Activated CD8-positive, alpha-beta memory T cell treated with anti-CD3 and anti-CD28 coated beads, Interleukin-2, amount 50 U/mL, for 48 hours (primary cell): ENCODE results near the gene TMEM271.
"Not testable (repeated sequence)": the region's sequence is repeated elsewhere in the genome, so short reads cannot be mapped to it uniquely, and the experiment has no call there.

Experiments
- DNase-seq: peaks from one replicate; pipeline ENCODE4 v3.0.0-alpha.2; 2020

TMEM271 gene

DNA sequence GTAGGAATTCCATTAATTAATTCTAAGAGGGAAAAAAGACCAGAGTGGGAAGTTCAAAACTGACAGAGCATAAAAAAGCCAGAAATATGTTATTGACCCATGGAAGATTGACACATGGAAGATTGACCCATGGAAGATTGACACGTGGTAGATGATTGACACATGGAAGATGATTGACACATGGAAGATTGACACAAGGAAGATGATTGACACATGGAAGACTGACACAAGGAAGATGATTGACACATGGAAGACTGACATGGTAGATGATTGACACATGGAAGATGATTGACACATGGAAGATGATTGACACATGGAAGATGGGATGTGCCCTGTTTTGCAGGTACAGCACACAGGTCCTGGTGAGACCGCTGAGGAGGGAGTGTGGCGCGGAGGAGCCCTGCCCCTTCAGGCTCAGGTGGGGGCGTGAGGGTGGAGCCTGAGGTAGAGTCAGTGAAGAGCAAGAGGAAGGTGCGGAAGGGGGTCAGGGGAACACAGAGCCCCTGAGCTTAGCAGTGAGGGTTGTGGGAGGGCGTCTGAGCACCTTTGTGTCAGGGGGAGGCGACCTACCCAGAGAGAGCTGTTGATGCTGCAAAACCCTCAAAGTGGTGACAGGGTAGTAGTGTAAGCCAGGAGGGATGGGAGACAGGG, 33.4 kb upstream of the TMEM271 start:
- DNase-seq, result peak; percentile 41

DNA sequence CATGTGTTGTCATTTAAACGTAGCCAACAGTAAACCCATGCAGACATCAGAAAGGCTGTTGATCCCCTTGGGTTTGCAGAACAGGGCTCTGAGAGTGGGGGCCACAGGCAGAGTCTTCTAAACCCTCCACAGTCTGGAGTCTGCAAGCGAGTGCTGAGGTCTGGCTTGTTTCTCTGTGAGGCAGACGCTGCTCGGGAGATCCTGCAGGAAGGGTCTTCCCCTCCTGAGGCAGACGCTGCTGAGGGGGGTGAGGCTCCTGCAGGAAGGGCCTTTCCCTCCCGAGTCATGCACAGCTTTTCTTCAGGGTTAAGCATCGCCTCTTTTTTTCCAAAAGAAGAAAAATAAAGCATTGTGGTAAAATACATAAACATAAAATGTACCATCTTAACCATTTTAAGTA, 32.1 kb upstream of the TMEM271 start:
- DNase-seq, result no peak

DNA sequence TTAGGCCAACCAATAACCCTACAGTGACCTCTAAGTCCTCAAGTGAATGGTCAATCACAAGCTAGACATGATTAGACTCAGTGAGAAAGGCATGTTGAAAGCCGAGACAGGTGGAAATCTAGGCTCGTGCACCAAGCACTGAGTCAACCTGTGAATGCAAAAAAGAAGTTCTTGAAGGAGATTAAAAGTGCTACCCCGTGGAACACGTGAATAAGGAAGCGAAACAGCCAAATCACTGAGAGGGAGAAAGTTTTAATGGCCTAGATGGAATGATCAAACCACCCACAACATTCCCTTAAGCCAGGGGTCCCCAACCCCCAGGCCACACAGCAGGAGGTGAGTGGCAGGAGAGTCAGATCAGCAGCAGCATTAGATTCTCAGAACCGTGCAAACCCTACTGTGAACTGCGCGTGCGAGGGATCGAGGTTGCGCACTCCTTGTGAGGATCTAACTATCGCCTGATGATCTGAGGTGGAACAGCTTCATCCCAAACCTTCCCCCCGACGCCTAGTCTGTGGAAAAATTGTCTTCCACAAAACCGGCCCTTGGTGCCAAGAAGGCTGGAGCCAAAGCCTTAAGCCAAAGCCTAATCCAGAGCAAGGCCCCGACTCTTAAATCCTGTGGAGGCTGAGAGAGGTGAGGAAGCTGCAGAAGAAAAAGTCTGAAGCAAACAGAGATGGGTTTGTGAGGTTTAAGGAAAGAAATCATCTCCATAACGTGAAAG, 29.8 kb upstream of the TMEM271 start:
- no peak for DNase-seq

DNA sequence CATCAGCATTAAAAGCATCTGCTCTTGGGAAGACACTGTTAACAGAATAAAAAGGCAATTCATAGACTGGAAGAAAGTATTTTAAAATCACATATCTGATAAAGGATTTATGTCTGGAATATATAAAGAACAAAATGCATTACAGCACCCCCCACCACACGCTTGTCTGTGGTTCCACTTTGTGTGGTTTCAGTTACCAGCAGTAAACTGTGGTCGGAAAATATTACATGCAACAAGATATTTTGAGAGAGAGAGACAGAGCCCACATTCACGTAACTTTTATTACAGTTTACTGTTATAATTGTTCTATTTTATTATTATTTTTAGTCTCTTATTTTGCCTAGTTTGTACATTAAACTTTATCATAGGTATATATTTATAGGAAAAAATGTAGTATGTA, 28.0 kb upstream of the TMEM271 start:
- no peak for DNase-seq

DNA sequence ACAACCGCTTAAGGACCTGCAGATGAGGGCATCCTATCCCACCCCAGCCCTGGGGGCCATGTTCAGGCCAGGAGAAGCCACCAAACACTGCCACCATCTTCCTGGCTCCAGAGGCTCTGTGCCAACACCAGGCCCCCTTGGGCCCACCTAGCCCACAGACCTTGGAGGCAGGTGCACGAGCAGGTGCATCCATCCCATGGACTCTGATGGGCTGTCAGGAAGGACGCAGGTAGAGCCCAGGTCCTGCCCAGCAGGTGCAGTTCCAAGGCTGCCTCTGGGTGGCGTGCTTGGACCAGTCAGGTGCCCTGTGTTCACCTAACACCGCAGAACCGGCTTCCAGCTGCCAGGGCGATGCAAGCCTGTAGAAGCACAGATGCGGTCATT, 26.5 kb upstream of the TMEM271 start:
- peak; percentile 93 for DNase-seq

DNA sequence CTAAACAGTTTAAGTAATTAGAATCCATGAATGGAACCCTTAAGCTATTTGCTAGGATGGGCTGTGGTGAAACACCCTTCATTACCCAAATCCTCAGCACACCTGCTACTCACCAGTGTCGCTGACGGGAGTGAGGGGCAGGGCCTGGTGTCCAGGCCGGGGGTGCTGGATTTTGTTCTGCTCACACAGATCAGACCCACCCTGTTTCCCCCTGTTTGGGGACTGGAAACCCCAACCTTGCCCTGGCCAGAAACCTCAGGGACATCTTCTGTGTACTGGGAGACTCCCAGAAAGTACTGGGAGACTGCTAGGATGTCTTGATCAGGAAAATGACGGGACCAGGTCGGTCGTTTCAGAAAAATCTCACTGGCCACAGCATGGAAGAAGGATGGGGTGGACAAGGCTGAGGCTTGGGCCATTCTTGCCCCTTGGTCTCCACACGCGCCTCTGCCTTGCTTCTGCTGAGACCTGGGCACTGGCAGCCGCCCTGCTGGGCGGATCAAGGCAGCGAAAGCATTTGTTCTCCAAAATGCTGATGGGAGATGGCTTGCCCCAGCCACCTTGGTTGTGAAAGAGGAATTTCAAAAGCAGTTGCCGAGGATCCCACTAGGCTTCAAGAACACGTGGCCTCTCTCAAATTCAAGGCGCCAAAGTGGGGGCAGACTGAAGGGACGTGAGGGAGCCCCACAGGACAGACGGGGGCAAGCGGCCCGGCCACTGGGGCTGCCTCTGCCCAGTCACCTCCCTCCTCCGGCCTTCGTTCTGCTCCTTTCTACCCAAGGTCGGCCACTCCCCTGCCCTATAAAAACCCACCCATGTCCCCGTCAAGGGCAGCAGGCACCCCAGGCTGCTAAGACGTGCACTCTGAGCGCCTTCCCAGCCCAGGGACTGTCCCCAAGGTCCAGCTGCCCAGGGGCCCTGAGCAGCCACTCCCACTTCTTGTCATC, 25.8 kb upstream of the TMEM271 start:
- no peak for DNase-seq

DNA sequence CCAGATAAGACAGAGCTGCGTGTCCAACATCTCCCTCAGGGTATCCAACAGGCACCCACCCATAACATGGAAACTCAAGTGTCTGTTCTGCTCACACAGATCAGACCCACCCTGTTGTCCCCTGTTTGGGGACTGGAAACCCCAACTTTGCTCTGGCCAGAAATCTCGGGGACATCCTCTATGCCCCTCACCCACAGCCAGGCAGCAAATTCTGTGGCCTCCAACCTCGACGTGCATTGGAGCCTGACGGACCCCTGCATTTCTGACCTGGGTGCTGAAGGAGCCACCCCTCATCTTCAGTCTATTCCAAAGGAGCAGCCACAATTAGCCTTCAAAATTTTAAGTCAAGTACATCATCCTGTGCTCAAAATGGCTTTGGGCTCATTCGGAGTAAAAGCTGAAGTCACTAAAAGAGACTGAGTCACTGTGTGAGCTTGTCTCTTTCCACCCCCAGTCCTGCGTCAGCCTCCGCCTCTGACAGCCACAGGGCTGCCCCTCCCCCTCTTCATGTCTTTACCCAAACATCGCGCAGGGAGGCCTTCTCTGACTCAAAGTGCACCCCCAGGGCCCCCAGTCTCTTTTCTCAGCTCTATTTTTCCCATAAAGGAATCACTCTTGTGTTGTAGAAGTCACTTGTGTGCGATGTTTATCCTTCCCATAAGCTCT, 24.9 kb upstream of the TMEM271 start:
- DNase-seq, result peak; percentile 70

DNA sequence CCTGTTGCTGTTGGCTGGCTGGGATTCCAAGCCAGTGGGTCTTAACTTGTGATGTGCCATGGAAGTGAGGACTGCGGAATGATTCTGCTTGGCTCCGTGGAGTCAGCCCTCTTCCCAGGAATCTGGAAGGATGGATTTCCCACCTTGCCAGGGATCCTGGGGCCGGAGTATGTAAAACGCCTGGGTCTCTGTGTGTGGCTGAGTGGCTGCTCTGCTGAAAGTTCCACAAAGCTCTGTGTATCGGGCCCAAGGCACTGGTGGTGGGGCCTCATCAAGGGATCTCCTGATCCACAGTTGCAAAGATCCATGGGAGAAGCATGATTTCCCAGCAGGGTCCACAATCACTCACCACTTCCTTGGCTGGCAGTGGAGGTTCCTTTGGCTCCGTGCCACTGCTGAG, 24.1 kb upstream of the TMEM271 start:
- no peak for DNase-seq

DNA sequence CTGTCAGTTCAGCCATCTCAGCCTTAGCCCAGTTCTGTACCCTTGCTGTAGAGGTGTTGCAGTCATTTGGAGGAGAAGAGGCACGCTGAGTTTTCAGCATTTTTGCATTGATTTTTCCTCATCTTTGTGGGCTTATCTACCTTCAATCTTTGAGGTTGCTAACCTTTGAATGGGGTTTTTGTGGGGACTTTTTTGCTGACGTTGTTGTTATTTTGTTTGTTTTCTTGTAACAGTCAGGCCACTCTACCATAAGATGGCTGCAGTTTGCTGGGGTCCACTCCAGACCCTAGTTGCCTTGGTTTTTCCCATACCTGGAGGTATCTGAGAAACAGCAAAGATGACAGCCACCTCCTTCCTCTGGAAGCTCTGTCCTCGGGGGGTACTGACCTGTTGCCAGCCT, 22.8 kb upstream of the TMEM271 start:
- DNase-seq, result no peak

DNA sequence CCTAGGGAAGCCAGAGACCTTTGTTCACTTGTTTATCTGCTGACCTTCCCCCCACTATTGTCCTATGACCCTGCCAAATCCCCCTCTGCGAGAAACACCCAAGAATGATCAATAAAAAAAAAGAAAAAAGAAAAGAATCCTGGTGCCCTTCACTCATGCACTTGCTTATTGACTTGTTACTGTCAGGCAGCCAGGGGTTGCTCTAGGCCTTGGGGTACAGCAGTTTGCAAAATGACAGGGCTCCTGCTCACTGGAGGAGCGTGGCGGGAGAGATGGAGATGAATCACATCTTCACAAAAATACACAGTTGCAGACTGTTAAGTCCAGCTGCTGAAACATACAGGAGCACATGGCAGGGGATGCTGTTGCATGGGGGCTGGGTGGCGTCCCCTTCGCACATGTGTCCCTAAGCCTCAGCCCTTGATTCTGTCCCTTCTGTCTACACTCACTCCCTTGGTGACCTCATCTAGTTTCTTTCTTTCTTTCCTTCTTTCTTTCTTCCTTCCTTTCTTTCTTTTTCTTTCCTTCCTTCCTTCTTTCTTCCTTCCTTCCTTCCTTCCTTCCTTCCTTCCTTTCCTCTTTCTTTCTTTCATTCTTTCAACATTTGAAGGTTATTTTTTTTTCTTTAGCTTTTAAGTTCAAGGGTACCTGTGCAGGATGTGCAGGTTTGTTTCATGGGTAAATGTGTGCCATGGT, 16.9 kb upstream of the TMEM271 start:
- DNase-seq, result no peak

DNA sequence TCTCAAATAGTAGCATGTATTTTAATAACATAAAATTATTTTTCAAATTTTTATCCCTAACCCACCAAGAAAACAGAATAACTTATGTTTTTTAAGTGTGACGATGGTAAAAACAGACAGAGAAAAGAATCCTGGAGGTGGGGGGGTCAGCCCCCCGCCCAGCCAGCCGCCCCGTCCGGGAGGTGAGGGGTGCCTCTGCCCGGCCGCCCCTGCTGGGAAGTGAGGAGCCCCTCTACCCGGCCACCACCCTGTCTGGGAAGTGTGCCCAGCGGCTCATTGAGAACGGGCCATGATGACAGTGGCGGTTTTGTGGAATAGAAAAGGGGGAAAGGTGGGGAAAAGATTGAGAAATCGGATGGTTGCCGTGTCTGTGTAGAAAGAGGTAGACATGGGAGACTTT, 16.1 kb upstream of the TMEM271 start:
- not testable (repeated sequence) for DNase-seq

DNA sequence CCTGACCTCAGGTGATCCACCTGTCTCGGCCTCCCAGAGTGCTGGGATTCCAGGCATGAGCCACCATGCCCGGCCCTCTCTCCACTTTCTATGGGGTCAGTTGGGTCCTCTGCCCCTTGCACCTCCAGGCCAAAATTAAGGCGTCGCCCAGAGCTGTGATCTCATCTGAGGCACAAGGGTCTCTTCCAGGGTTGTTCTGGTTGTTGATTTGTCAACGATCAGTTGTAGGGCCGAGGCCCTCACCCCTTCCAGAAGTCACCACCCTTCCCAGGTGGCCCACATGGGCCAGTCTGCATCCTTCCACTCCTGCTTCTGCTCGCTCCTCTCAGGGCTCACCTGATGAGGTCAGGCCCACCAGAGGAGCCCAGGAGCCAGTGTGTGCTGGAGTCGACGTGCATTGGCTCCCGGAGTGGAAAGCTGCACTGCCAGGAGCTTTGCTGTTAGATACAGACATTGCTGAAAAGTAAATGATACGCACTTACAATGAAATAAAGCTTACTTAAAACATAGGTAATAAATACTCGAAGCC, 14.3 kb upstream of the TMEM271 start:
- DNase-seq, result no peak

DNA sequence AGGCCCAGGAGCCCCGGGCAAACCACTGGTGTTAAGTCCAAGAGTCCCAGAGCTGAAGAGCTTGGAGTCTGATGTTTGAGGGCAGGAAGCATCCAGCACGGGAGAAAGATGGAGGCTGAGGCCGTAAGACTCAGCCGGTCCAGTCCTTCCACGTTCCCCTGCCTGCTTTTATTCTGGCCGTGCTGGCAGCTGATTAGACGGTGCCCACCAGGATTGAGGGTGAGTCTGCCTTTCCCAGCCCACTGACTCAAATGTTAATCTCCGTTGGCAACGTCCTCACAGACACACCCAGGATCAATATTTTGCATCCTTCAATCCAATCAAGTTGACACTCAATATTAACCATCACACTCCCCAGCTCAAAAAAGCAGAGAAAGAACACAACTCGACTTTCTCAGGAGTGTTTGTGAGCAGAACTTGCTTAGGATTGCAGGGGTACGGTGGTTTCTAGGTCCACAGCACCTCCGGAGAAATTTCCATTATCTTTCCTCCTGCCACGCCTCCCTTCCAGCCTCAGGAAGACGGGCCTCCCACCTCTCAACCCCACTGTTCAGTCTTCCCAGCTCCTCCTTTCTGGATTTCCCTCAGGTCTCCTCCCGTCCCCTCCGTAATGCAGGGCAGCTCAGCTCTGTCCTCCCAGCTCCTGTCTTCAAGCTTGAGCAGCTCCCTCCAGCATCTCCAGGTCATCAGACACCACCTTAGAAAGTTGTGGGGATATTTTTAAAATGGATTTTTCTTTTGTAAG, 13.3 kb upstream of the TMEM271 start:
- DNase-seq, result no peak

DNA sequence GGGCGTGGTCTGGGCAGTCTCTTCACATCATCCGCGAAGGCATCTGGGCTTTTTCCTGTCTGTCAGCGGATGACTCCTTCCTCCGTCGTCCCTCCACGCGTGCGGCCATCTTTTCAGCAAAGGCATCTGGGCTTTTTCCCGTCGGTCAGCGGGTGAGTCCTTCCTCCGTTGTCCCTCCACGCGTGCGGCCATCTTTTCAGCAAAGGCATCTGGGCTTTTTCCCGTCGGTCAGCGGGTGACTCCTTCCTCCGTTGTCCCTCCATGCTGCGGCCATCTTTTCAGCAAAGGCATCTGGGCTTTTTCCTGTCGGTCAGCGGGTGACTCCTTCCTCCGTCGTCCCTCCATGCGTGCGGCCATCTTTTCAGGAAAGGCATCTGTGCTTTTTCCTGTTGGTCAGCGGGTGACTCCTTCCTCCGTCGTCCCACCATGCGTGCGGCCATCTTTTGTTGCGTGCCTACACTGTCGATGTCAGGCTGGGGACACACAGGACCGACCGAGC, 12.3 kb upstream of the TMEM271 start:
- no peak for DNase-seq

DNA sequence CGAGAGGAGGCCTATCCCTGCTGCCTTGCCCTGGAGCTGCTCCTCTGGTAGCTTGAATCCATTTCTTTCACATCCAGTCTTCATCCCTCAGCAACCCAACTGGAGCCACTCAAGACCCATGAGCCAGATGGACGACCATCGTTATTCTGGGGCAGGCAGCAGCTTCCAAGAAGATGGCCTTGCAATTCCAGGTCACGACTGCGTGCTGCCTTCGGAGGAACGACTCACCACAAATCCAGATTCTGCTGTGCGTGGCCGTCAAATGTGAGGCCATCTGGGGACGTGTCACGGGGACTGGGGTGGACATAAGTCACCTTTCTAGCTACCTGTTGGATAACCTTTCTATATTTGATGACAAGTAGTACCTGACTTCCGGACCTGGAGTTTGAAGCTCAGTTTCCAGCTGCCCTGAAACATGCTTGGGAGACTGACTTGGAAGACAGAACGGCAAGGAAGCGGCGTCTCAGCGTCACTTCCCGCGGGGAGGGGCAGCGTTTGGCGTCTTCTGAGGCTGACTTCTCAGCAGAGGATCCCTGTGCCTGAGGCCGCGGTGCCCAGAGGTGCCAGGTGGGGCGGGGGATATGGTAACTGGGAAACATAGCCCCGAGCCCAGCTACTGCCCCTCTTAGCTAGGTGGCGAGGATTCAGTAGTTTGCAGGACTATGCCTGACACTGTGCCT, 11.7 kb upstream of the TMEM271 start:
- no peak for DNase-seq

DNA sequence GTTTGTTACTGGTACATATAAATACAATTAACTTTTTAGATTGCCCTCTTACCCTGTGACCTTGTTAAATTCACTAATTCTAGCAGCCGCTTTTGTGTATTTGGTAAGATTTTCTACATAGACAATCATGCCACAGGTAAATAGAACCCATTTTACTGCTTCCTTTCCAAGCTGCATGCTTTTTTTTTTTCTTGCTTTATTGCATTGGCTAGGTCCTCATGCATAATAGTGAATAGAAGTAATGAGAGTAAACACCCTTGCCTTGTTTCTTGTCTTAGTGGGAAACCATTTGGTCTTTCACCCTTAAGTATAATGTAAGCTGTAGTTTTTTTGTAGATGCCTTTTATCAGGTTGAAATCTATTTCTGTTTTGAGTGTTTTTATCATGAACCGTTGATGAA, 7.7 kb upstream of the TMEM271 start:
- no peak for DNase-seq

DNA sequence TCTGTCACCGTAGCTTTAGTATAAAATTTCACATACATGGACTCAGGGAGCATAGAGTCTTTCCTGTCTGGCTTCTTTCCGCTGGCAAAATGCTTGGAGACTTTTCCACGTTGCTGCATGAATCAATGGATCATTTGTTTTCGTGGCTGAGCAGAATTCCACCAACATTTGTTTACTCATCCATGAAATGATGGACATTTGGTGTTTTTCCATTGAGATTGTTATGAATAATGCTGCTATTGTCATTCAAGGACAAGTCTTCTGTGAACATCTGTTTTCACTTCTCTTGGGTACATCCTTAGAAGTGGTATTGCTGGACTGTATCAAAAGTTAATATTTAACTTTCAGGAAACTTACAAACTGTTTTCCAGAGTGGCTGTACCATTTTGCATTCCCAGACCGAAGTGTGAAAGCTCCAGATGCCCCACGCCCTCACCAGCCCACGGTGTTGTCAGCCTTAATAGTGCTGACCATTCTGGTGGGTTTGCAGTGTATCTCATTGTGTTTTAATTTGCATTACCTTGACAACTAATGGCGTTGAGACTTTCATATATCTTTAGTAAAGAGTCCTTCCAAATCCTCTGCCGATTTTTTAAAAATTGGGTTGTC, 5.8 kb upstream of the TMEM271 start:
- no peak for DNase-seq

DNA sequence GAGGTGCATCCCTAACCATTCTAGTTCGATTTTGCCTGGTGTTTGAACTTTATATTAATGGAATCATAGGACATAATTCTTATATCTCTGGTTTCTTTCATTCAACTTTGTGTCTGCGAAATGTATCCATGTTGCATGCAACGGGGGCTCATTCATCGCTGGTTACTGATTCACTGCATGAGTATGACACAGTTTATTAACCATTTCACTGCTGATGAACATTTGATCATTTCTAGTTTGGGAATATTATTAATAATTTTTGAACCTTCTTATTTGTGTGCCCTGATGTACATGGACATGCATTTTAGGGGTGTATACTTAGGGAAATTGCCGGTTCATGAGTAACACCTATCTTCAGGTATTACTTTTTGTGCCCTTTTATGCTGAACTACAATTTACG, 5.1 kb upstream of the TMEM271 start:
- no peak for DNase-seq

DNA sequence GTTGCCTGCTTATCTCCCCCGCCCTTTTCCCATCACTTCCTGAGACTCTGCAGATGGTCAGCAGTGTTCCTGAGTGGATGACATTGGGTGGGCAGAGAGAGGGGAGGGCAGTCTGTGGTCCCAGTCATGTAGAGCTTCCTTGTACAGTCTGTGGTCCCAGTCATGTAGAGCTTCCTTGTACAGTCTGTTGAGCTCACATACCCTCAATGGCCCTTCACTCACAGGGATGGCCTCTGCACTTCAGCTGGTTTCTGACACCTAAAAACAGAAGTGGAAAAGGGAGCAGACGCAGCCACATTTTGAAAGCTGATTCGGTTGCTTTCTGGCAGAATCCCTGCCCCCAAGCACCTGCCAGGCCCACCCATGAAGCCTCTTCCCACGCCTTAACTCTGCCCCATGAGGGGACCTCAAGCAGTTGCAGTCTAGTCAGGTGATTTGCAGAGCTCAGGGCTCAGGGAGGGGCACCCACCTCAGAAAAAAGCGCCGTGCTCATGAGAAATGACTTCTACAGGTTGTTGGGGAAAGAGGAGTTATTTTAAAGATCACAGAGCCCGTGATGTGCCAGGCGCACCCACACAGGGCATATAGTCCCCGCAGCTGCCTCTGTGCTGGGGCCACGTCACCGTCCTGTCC, 3.6 kb upstream of the TMEM271 start:
- DNase-seq, result no peak
